OCI-LY1 (cell line): ENCODE data around the gene DET1.

Experiments used
- H2AFZ ChIP-seq: fragments of 200-600 bp; sonication (generic), shearing (Covaris generic); 2 replicates; pipeline ENCODE4 v1.6.0; 2014; ENCODE audit warnings: antibody characterized with exemption, mild to moderate bottlenecking, low read length
- H3F3A ChIP-seq: fragments of 200-600 bp; sonication (generic), shearing (Covaris generic); 2 replicates; pipeline ENCODE4 v1.6.0; 2014; ENCODE audit warnings: mild to moderate bottlenecking, antibody characterized with exemption, low read length, moderate library complexity; ENCODE audit not compliant: insufficient read depth
- H3K27ac ChIP-seq: fragments of 200-600 bp; sonication (generic); 2 replicates; pipeline ENCODE4 v1.5.1; 2014; ENCODE audit warnings: low read length, mixed run types, mild to moderate bottlenecking, low read depth; ENCODE audit not compliant: poor library complexity, severe bottlenecking
- H3K27me3 ChIP-seq: fragments of 200-600 bp; sonication (generic); 2 replicates; pipeline ENCODE4 v1.6.0; 2014; ENCODE audit warnings: antibody characterized with exemption, mild to moderate bottlenecking, low read length, moderate library complexity; ENCODE audit not compliant: insufficient read depth
- H3K36me3 ChIP-seq: fragments of 200-600 bp; sonication (generic); 2 replicates; pipeline ENCODE4 v1.6.1; 2014; ENCODE audit warnings: mild to moderate bottlenecking, antibody characterized with exemption, low read length, moderate library complexity, mixed read lengths; ENCODE audit not compliant: insufficient read depth
- H3K4me1 ChIP-seq: fragments of 200-600 bp; sonication (generic); 2 replicates; pipeline ENCODE4 v1.5.1; 2014; ENCODE audit warnings: mild to moderate bottlenecking, low read length, moderate library complexity; ENCODE audit not compliant: insufficient read depth, severe bottlenecking
- H3K4me2 ChIP-seq: fragments of 200-600 bp; sonication (generic), shearing (Covaris generic); 2 replicates; pipeline ENCODE4 v1.6.1; 2014; ENCODE audit warnings: low read length
- H3K4me3 ChIP-seq: fragments of 200-600 bp; sonication (generic); 2 replicates; pipeline ENCODE4 v1.5.1; 2014; ENCODE audit warnings: low read length, low read depth, mild to moderate bottlenecking, mixed read lengths; ENCODE audit not compliant: poor library complexity, severe bottlenecking
- H3K79me2 ChIP-seq: fragments of 200-600 bp; shearing (Covaris generic); 2 replicates; pipeline ENCODE4 v1.6.1; 2016; ENCODE audit warnings: mixed run types, low read length, mixed read lengths; ENCODE audit not compliant: insufficient read depth
- H3K9ac ChIP-seq: fragments of 200-600 bp; sonication (generic), shearing (Covaris generic); 2 replicates; pipeline ENCODE4 v1.6.1; 2014; ENCODE audit warnings: mild to moderate bottlenecking, low read length, mixed read lengths
- H3K9me2 ChIP-seq: fragments of 200-600 bp; sonication (generic), shearing (Covaris generic); 2 replicates; pipeline ENCODE4 v1.6.1; 2014; ENCODE audit warnings: low read depth, mild to moderate bottlenecking, low read length, mixed read lengths
- H3K9me3 ChIP-seq: fragments of 200-600 bp; shearing (Covaris generic); 2 replicates; pipeline ENCODE4 v1.6.1; 2014; ENCODE audit warnings: low read length, mixed read lengths
- H4K20me1 ChIP-seq: fragments of 200-600 bp; sonication (generic), shearing (Covaris generic); 2 replicates; pipeline ENCODE4 v1.6.0; 2016; ENCODE audit warnings: mild to moderate bottlenecking, low read length; ENCODE audit not compliant: insufficient read depth
- CTCF ChIP-seq: fragments of 200-600 bp; sonication (generic), shearing (Covaris generic); IDR thresholded peaks from 2 replicates; pipeline ENCODE4 v1.5.1; 2017; ENCODE audit warnings: mild to moderate bottlenecking, antibody characterized with exemption, low read length, moderate library complexity, mixed read lengths
- EZH2 ChIP-seq: fragments of 200-600 bp; sonication (generic), shearing (Covaris generic); IDR thresholded peaks from 2 replicates; pipeline ENCODE4 v1.8.0; 2017; ENCODE audit warnings: borderline replicate concordance, mixed run types, mild to moderate bottlenecking, antibody characterized with exemption, low read length, moderate library complexity, mixed read lengths

DET1 gene

GRCh38 chr15:88467073-88467934 is 79.2 kb downstream of the DET1 start, which contains the start of the genes MRPL46 and MRPS11:
TSS of gene MRPL46 (minus strand) at chr15:88467388. CDS start at chr15:88467377, 11 bp downstream.
TSS of gene MRPS11 (plus strand) at chr15:88467708. CDS start at chr15:88467718, 10 bp downstream.
- no peak for TF ChIP-seq CTCF
- no peak for TF ChIP-seq EZH2
- H3K9me2 ChIP-seq, result no peaks in the 10 kb centered on the region
- H3K27me3 ChIP-seq, result no peaks in the 10 kb centered on the region
- no peaks in the 10 kb centered on the region for H4K20me1 ChIP-seq
- H3K4me1 ChIP-seq, result peaks cover 26% of the 10 kb centered on the region
- H3K79me2 ChIP-seq, result peaks cover 22% of the 10 kb centered on the region
- H3K9ac ChIP-seq, result peak within 1 kb of the TSS; percentile 96
- peak within 1 kb of the TSS; percentile 70 for H3K27ac ChIP-seq
- no peaks in the 10 kb centered on the region for H3F3A ChIP-seq
- peaks cover 48% of the 10 kb centered on the region for H3K36me3 ChIP-seq
- peak within 1 kb of the TSS; percentile 84 for H3K4me3 ChIP-seq
- no peaks in the 10 kb centered on the region for H3K9me3 ChIP-seq
- H3K4me2 ChIP-seq, result peak within 1 kb of the TSS; percentile 97
- H2AFZ ChIP-seq, result no peak within 1 kb of the TSS

GRCh38 chr15:88465633-88466224 is 80.8 kb downstream of the DET1 start:
- Histone ChIP-seq H3K9me3 (no peaks in the 10 kb centered on the region), H2AFZ (no peak overlapping the region), H3K4me3 (peak overlapping the region; percentile 84), H3K27ac (no peak overlapping the region), H3K9me2 (no peaks in the 10 kb centered on the region), H3K27me3 (no peaks in the 10 kb centered on the region), H3F3A (no peaks in the 10 kb centered on the region), H3K4me1 (peaks cover 26% of the 10 kb centered on the region), H3K4me2 (peak overlapping the region; percentile 97), H3K9ac (peak overlapping the region; percentile 96), H3K36me3 (peaks cover 58% of the 10 kb centered on the region), H4K20me1 (no peaks in the 10 kb centered on the region), H3K79me2 (peaks cover 22% of the 10 kb centered on the region)
- no peak for TF ChIP-seq EZH2
- TF ChIP-seq CTCF, result no peak

- no peaks in the 10 kb centered on the region for H3K27me3 ChIP-seq
- TF ChIP-seq CTCF, result no peak
- H3K36me3 ChIP-seq, result peaks cover 67% of the 10 kb centered on the region
- H4K20me1 ChIP-seq, result no peaks in the 10 kb centered on the region
- H3K27ac ChIP-seq, result no peak overlapping the region
- no peaks in the 10 kb centered on the region for H3F3A ChIP-seq
- H3K9me2 ChIP-seq, result no peaks in the 10 kb centered on the region
- H3K4me1 ChIP-seq, result peaks cover 23% of the 10 kb centered on the region
- peaks cover 22% of the 10 kb centered on the region for H3K79me2 ChIP-seq
- no peak overlapping the region for H3K4me3 ChIP-seq
- H2AFZ ChIP-seq, result no peak overlapping the region
- no peak overlapping the region for H3K4me2 ChIP-seq
- no peak overlapping the region for H3K9ac ChIP-seq
- no peaks in the 10 kb centered on the region for H3K9me3 ChIP-seq
Measured at GRCh38 chr15:88463870-88464532, 82.5 kb downstream of the DET1 start.
